GM12878 (cell line): ENCODE measurements around the gene DCP1B. TPM values are rescaled to one million over a fixed set of nuclear protein-coding genes. Genes with fewer than 3 reads are reported as not detected.

Source experiments
- ATAC-seq: fragments of 200-7000 bp; cut with Tn5 transposase; 3 replicates; pipeline ENCODE4 v1.9.1; 2020; ENCODE audit warnings: mild to moderate bottlenecking, moderate library complexity
- BruUV-seq: library from RNA; stranded (reverse); fragments of 400-500 nt; replicated peaks from 2 replicates; lab custom pipeline; 2021; lab: Mats Ljungman, UMichigan
- CTCF ChIA-PET: fragments of 300-600 bp; sonication (Branson Sonifier 250); formaldehyde crosslinking; extraction: SDS; loops from one replicate; lab custom pipeline; 2021; ENCODE audit warnings: inconsistent platforms; lab: Yijun Ruan, JAX
- POLR2A ChIA-PET: fragments of 350-600 bp; formaldehyde crosslinking; extraction: SDS; loops from one replicate; lab custom pipeline; 2021; ENCODE audit warnings: inconsistent platforms; lab: Charles Lee
- RAD21 ChIA-PET: fragments of 300-600 bp; sonication (Branson Sonifier 250); formaldehyde crosslinking; loops from one replicate; lab custom pipeline; 2023; ENCODE audit warnings: antibody characterized with exemption; ENCODE audit not compliant: unreplicated experiment; lab: Charles Lee
- SMC1A ChIA-PET: fragments of 300-600 bp; sonication (Branson Sonifier 250); formaldehyde crosslinking; loops from one replicate; lab custom pipeline; 2023; ENCODE audit not compliant: unreplicated experiment, uncharacterized antibody; lab: Charles Lee
- DNase-seq: peaks from one replicate; pipeline ENCODE4 v3.0.0-alpha.2; 2011; ENCODE audit warnings: low read depth, low spot score
- FAIRE-seq: peaks from 3 replicates; lab custom pipeline; 2011; peaks lifted over from hg19 to GRCh38; lab: Jason Lieb, UNC
- H2AFZ ChIP-seq: 2 replicates; pipeline ENCODE4 v1.6.0; 2011; ENCODE audit warnings: low read depth, low read length, control low read depth; ENCODE audit not compliant: control insufficient read depth
- H3K27ac ChIP-seq: 2 replicates; pipeline ENCODE4 v1.5.1; 2011; ENCODE audit warnings: control low read depth; ENCODE audit not compliant: control insufficient read depth, insufficient read depth
- H3K27me3 ChIP-seq, 2 experiments: replicated peaks in 1 of 2; 2 replicates each; pipeline versions ENCODE4 v1.6.0 to v1.6.1; 2011; ENCODE audit warnings: low read length in 1 of 2; ENCODE audit not compliant: control insufficient read depth in 2 of 2, insufficient read depth in 2 of 2
- H3K36me3 ChIP-seq, 2 experiments: 2 replicates each; pipeline ENCODE4 v1.5.1; 2011; ENCODE audit warnings: low read length in 1 of 2; ENCODE audit not compliant: control insufficient read depth in 2 of 2, insufficient read depth in 2 of 2
- H3K4me1 ChIP-seq: 2 replicates; pipeline ENCODE4 v1.6.1; 2011; ENCODE audit warnings: mild to moderate bottlenecking, low read length, moderate library complexity, mixed read lengths; ENCODE audit not compliant: control insufficient read depth, insufficient read depth
- H3K4me2 ChIP-seq: 2 replicates; pipeline ENCODE4 v1.6.0; 2011; ENCODE audit warnings: control low read depth; ENCODE audit not compliant: control insufficient read depth, insufficient read depth
- H3K4me3 ChIP-seq: fragments of 200-600 bp; sonication (generic); 2 replicates; pipeline ENCODE4 v1.5.1; 2016
- H3K79me2 ChIP-seq: 2 replicates; pipeline ENCODE4 v1.6.0; 2011; ENCODE audit warnings: low read length; ENCODE audit not compliant: control insufficient read depth, insufficient read depth
- H3K9ac ChIP-seq: 2 replicates; pipeline ENCODE4 v1.8.0; 2011; ENCODE audit warnings: low read length, control low read depth, mixed read lengths; ENCODE audit not compliant: control insufficient read depth, insufficient read depth
- H3K9me3 ChIP-seq: replicated peaks from 3 replicates; pipeline ENCODE4 v1.5.1; 2011; ENCODE audit warnings: mild to moderate bottlenecking, low read length; ENCODE audit not compliant: control insufficient read depth, insufficient read depth
- H4K20me1 ChIP-seq: 2 replicates; pipeline ENCODE4 v1.6.0; 2011; ENCODE audit not compliant: control insufficient read depth, insufficient read depth
- ASH2L ChIP-seq: fragments of 300-600, 200-600 bp; sonication (generic); IDR thresholded peaks from 2 replicates; pipeline ENCODE4 v1.6.1; 2017; ENCODE audit warnings: low read depth, mild to moderate bottlenecking, borderline replicate concordance
- ATF2 ChIP-seq: IDR thresholded peaks from 2 replicates; pipeline ENCODE4 v1.6.1; 2012; ENCODE audit warnings: low read length, inconsistent platforms
- BHLHE40 ChIP-seq, 2 experiments: fragments of 450-650 bp in 1 of 2; IDR thresholded peaks; 2 replicates each; pipeline ENCODE4 v1.6.1; 2011 to 2017; ENCODE audit warnings: low read depth in 2 of 2, borderline replicate concordance in 1 of 2, improper control_type of control experiment in 1 of 2, low read length in 1 of 2, mild to moderate bottlenecking in 1 of 2
- CREM ChIP-seq: IDR thresholded peaks from 2 replicates; pipeline ENCODE4 v1.6.1; 2014; ENCODE audit warnings: antibody characterized with exemption, low read depth
- E2F4 ChIP-seq: IDR thresholded peaks from 2 replicates; pipeline ENCODE4 v1.6.1; 2012; ENCODE audit warnings: low read depth, low read length, improper control_type of control experiment
- EP300 ChIP-seq, 2 experiments: fragments of 150-350 bp in 1 of 2; IDR thresholded peaks; 2 replicates each; pipeline ENCODE4 v1.6.1; 2011 to 2012; ENCODE audit warnings: low read depth in 2 of 2, low read length in 2 of 2, borderline replicate concordance in 1 of 2, improper control_type of control experiment in 1 of 2, inconsistent platforms in 1 of 2; ENCODE audit not compliant: control insufficient read depth in 1 of 2
- GABPA ChIP-seq: IDR thresholded peaks from 2 replicates; pipeline ENCODE4 v1.6.1; 2014; ENCODE audit warnings: antibody characterized with exemption, low read depth, mild to moderate bottlenecking, inconsistent platforms
- NBN ChIP-seq: fragments of 450-650 bp; IDR thresholded peaks from 2 replicates; pipeline ENCODE4 v1.6.1; 2016
- NRF1 ChIP-seq: conservative IDR thresholded peaks from 2 replicates; pipeline ENCODE4 v1.6.1; 2011; ENCODE audit warnings: mild to moderate bottlenecking, low read depth, low read length, improper control_type of control experiment
- PAX8 ChIP-seq: fragments of 450-650 bp; IDR thresholded peaks from 2 replicates; pipeline ENCODE4 v1.6.1; 2017; ENCODE audit warnings: mild to moderate bottlenecking, moderate library complexity
- PBX3 ChIP-seq: IDR thresholded peaks from 2 replicates; pipeline ENCODE4 v1.6.1; 2011; ENCODE audit warnings: mild to moderate bottlenecking, low read depth, low read length, moderate library complexity; ENCODE audit not compliant: insufficient replicate concordance
- RFX5 ChIP-seq: IDR thresholded peaks from 2 replicates; pipeline ENCODE4 v1.6.1; 2011; ENCODE audit warnings: low read depth, low read length, improper control_type of control experiment
- RUNX3 ChIP-seq: IDR thresholded peaks from 2 replicates; pipeline ENCODE4 v1.6.1; 2012; ENCODE audit warnings: low read length, inconsistent platforms
- SIN3A ChIP-seq: IDR thresholded peaks from 2 replicates; pipeline ENCODE4 v1.6.1; 2012; ENCODE audit warnings: low read depth, low read length, improper control_type of control experiment
- SIX5 ChIP-seq: IDR thresholded peaks from 2 replicates; pipeline ENCODE4 v1.6.1; 2011; ENCODE audit warnings: mild to moderate bottlenecking, low read depth, low read length, moderate library complexity; ENCODE audit not compliant: severe bottlenecking
- SMAD5 ChIP-seq: IDR thresholded peaks from 2 replicates; pipeline ENCODE4 v1.6.1; 2016; ENCODE audit warnings: antibody characterized with exemption, low read depth
- ZNF384 ChIP-seq: IDR thresholded peaks from 2 replicates; pipeline ENCODE4 v1.6.1; 2012; ENCODE audit warnings: low read depth, mild to moderate bottlenecking, low read length, improper control_type of control experiment, borderline replicate concordance
- WGBS: methylation state at CpG from one replicate; pipeline ENCODE4 v1.1.6; 2016; ENCODE audit warnings: low lambda C conversion rate; ENCODE audit not compliant: insufficient replicate concordance, insufficient coverage; ENCODE audit errors: missing lambda C conversion rate; 5-methylcytosine and 5-hydroxymethylcytosine counted together
- in situ Hi-C: fragments of 300-500 bp; cut with MboI; formaldehyde crosslinking; loops from 9 replicates; pipeline ENCODE4 v1.14.3; 2018; ENCODE audit warnings: mixed read lengths
- intact Hi-C: fragments of 100-400 bp; cut with micrococcal nuclease; formaldehyde crosslinking; loops from one replicate; pipeline ENCODE4 v1.14.2; 2022; ENCODE audit not compliant: unreplicated experiment
- polyA plus RNA-seq, 11 experiments: library from polyadenylated mRNA; depleted of rRNA in 4 of 11; unstranded in 6 of 11; stranded (reverse) in 5 of 11; fragments of >200 nt; fragmentation: Nextera tagmentation in 4 of 11; fragmentation: Illumina TruSeq in 1 of 11; extraction: Ambion mirVana in 4 of 11; extraction: Trizol in 1 of 11; gene quantifications; 1 replicate in 1 of 11; 2 replicates in 10 of 11; pipeline versions ENCODE4 v1.2.1 to v1.2.3, GENCODE V29; 2011 to 2016; ENCODE audit warnings: inconsistent platforms in 2 of 11, missing spikeins in 2 of 11, low read depth in 1 of 11
- total RNA-seq, 4 experiments: library from RNA; depleted of rRNA in 3 of 4; stranded (reverse); fragments of >200 nt in 3 of 4; fragmentation: Illumina TruSeq in 1 of 4; extraction: Trizol in 1 of 4; gene quantifications; 2 replicates each; pipeline versions ENCODE4 v1.2.1 to v1.2.3, GENCODE V29; 2013 to 2021

Gene DCP1B
- total and polyA plus RNA-seq, 10 of the 15 experiments (the other 5 are each of a cell fraction or from before 2014, with no cell fraction given) = 1.3 to 23.4 (median 15.3) TPM

GRCh38 chr12:1913377-1914113 lies 90.7 kb downstream of the DCP1B start:
- Histone ChIP-seq H4K20me1 (no peaks in the 10 kb centered on the region), H3K4me2 (no peak overlapping the region), H3K4me1 (no peaks in the 10 kb centered on the region), H3K79me2 (no peaks in the 10 kb centered on the region), H3K9me3 (no peaks in the 10 kb centered on the region), H3K36me3 (no peaks in the 10 kb centered on the region), H3K9ac (no peak overlapping the region), H3K27me3 (peaks cover 0 to 6% of the 10 kb centered on the region in 2 experiments; a peak in 2 of 4 replicates), H2AFZ (no peak overlapping the region), H3K27ac (no peak overlapping the region), H3K4me3 (no peak overlapping the region)
- no peak for DNase-seq
- FAIRE-seq = no peak
- intact Hi-C loops (no loop called here), in situ Hi-C loops (no loop called here)
- no peak for ATAC-seq
- BruUV-seq = no TSS peak
- ChIA-PET RAD21 (no interaction called here), SMC1A (no interaction called here), POLR2A (no interaction called here), CTCF (interaction anchor here (0.9 kb wide), 1 partner anchor 26 kb away, joined by 3 read pairs; no protein-coding TSS in a partner anchor)
- TF ChIP-seq PAX8 = no peak
- TF ChIP-seq SMAD5 = no peak
- no peak for TF ChIP-seq SIX5
- no peak for TF ChIP-seq NBN
- no peak for TF ChIP-seq EP300 (IDR thresholded peaks at IDR 0.05; ENCODE audit: borderline replicate concordance in 1 of 2, control insufficient read depth in 1 of 2, low read depth in 2 of 2, low read length in 2 of 2)
- TF ChIP-seq ASH2L = no peak
- TF ChIP-seq PBX3 = no peak
- TF ChIP-seq ATF2 = no peak
- no peak for TF ChIP-seq BHLHE40 (IDR thresholded peaks at IDR 0.05; ENCODE audit: borderline replicate concordance in 1 of 2, low read depth in 2 of 2, low read length in 1 of 2)
- no peak for TF ChIP-seq RUNX3
- TF ChIP-seq E2F4 = no peak
- no peak for TF ChIP-seq SIN3A
- no peak for TF ChIP-seq ZNF384
- TF ChIP-seq RFX5 = no peak
- no peak for TF ChIP-seq CREM
- no peak for TF ChIP-seq GABPA
- TF ChIP-seq NRF1 = no peak
- WGBS = 32% methylated on average over 12 of the region's 12 CpGs
